Occipital lobe (tissue), 2 donors: Measurements from ENCODE around the gene CCDC33. TPM values are rescaled to one million over a fixed set of nuclear protein-coding genes. Genes with fewer than 3 reads are reported as not detected.
"Not testable (repeated sequence)": the region's sequence is repeated elsewhere in the genome, so short reads cannot be mapped to it uniquely, and the experiment has no call there.

Experiments
- DNase-seq: peaks from one replicate; lab custom pipeline; 2025; lab: John Stamatoyannopoulos, UW
- total RNA-seq: library from RNA; depleted of rRNA; stranded (reverse); fragments of >200 nt; gene quantifications from one replicate; pipeline ENCODE4 v1.2.3, GENCODE V29; 2014

CCDC33 gene
- total RNA-seq, 1 donor from 2014 or later: not detected

GRCh38 chr15:74333093-74333492, 97.0 kb downstream of the CCDC33 start:
- DNase-seq: no peak

- no peak for DNase-seq
Observed at GRCh38 chr15:74333662-74334061, 97.5 kb downstream of the CCDC33 start.

- no peak for DNase-seq
Observed at GRCh38 chr15:74334127-74334526, 98.0 kb downstream of the CCDC33 start.

- no peak for DNase-seq
Observed at GRCh38 chr15:74335396-74335795, 99.3 kb downstream of the CCDC33 start.

GRCh38 chr15:74336061-74337005, 100.2 kb downstream of the CCDC33 start:
- no peak for DNase-seq

GRCh38 chr15:74337146-74337545, 101.0 kb downstream of the CCDC33 start:
- no peak for DNase-seq

GRCh38 chr15:74337607-74338211, 101.6 kb downstream of the CCDC33 start:
- no peak for DNase-seq

GRCh38 chr15:74338676-74339075, 102.5 kb downstream of the CCDC33 start:
- DNase-seq: no peak

- DNase-seq: no peak
Observed at GRCh38 chr15:74339371-74339770, 103.2 kb downstream of the CCDC33 start.

GRCh38 chr15:74340150-74340549, 104.0 kb downstream of the CCDC33 start:
- DNase-seq: no peak

GRCh38 chr15:74343127-74343796, 107.1 kb downstream of the CCDC33 start:
- DNase-seq: no peak

GRCh38 chr15:74343797-74344127, 107.6 kb downstream of the CCDC33 start:
- DNase-seq: no peak

GRCh38 chr15:74345051-74345450, 108.9 kb downstream of the CCDC33 start:
- DNase-seq: no peak

GRCh38 chr15:74347757-74348250, 111.7 kb downstream of the CCDC33 start:
- no peak for DNase-seq

- DNase-seq: no peak
Observed at GRCh38 chr15:74349241-74349778, 113.2 kb downstream of the CCDC33 start.

GRCh38 chr15:74350295-74351275, 114.5 kb downstream of the CCDC33 start:
- DNase-seq: no peak

- DNase-seq: no peak
Observed at GRCh38 chr15:74351670-74352069, 115.5 kb downstream of the CCDC33 start.

- DNase-seq: no peak
Observed at GRCh38 chr15:74352393-74352910, 116.3 kb downstream of the CCDC33 start.

GRCh38 chr15:74353992-74354391, 117.9 kb downstream of the CCDC33 start:
- DNase-seq: not testable (repeated sequence)

- not testable (repeated sequence) for DNase-seq
Observed at GRCh38 chr15:74356050-74356449, 119.9 kb downstream of the CCDC33 start.
